Measurements from ENCODE around the gene PLOD3. TPM values are rescaled to one million over a fixed set of nuclear protein-coding genes. Genes with fewer than 3 reads are reported as not detected.

Gene PLOD3
- total and polyA plus RNA-seq, 2 of the 8 experiments (the other 6 are each of a cell fraction or from before 2014, with no cell fraction given), result 28.4 to 47.2 TPM

GRCh38 chr7:101248276-101248675 is 30.9 kb upstream of the PLOD3 start:
- peaks cover 0 to 7% (median 1%) of the 10 kb centered on the region in 4 experiments; a peak in 1 of 8 replicates for H3K36me3 ChIP-seq (ENCODE audit: control insufficient read depth in 2 of 4, insufficient read depth in 4 of 4, low read length in 3 of 4)
- no peak for DNase-seq (ENCODE audit: low read depth in 1 of 2, low spot score in 2 of 2)
- peaks cover 13% of the 10 kb centered on the region for H3K79me1 ChIP-seq (ENCODE audit: low read depth, low read length)
- H2AK5ac ChIP-seq (ENCODE audit: low read depth, low read length), result no peak overlapping the region
- H3K9ac ChIP-seq (replicated peaks in 1 of 4; ENCODE audit: extremely low read depth in 1 of 4, low read depth in 3 of 4, low read length in 3 of 4), result no peak overlapping the region
- no peak overlapping the region for H3K4ac ChIP-seq (replicated peaks; ENCODE audit: insufficient read length, low read depth, low read length)
- H3K27me3 ChIP-seq (replicated peaks in 1 of 4; ENCODE audit: control insufficient read depth in 3 of 4, extremely low read depth in 1 of 4, insufficient read depth in 3 of 4, low read length in 3 of 4), result no peaks in the 10 kb centered on the region
- H2BK5ac ChIP-seq (ENCODE audit: low read depth, low read length), result no peak overlapping the region
- FAIRE-seq, result no peak
- H4K91ac ChIP-seq (replicated peaks; ENCODE audit: insufficient read length, low read length), result no peak overlapping the region
- ChIA-PET POLR2A (ENCODE audit: partially characterized antibody) (interaction anchor here (0.7 to 1.7 kb wide), 4 partner anchors 10 to 31 kb away, joined by 3 to 5 read pairs (median 4); partner anchors contain the start of genes PLOD3 and ZNHIT1), CTCF (ENCODE audit: partially characterized antibody) (interaction anchor here (0.7 to 8.2 kb wide), 10 partner anchors 11 to 232 kb away, joined by 3 to 79 read pairs (median 4); partner anchors contain the start of genes CLDN15, PLOD3 and ZNHIT1)
- H4K20me1 ChIP-seq (replicated peaks in 1 of 2; ENCODE audit: control insufficient read depth in 1 of 2, insufficient read depth in 2 of 2, low read length in 2 of 2), result peaks cover 0 to 5% of the 10 kb centered on the region in 2 experiments
- H3K18ac ChIP-seq (ENCODE audit: extremely low read depth, low read length), result no peak overlapping the region
- H2BK12ac ChIP-seq (ENCODE audit: low read depth, low read length), result no peak overlapping the region
- peaks cover 0 to 6% (median 3%) of the 10 kb centered on the region in 4 experiments; a peak in 5 of 7 replicates for H3K4me1 ChIP-seq (replicated peaks in 1 of 4; ENCODE audit: control insufficient read depth in 3 of 4, insufficient read depth in 4 of 4, low read length in 3 of 4)
- no peak overlapping the region for H3K23ac ChIP-seq (ENCODE audit: insufficient read length)
- peaks cover 17% of the 10 kb centered on the region for H3K23me2 ChIP-seq (ENCODE audit: low read depth, low read length)
- no peak overlapping the region for H2BK20ac ChIP-seq (ENCODE audit: low read length)
- H3K56ac ChIP-seq (replicated peaks; ENCODE audit: insufficient read length, low read depth, low read length), result no peak overlapping the region
- peaks cover 0 to 51% of the 10 kb centered on the region in 2 experiments; a peak in 3 of 4 replicates for H3K79me2 ChIP-seq (ENCODE audit: control insufficient read depth in 1 of 2, insufficient read depth in 2 of 2, low read length in 2 of 2)
- H3K4me3 ChIP-seq (ENCODE audit: extremely low read depth in 1 of 4, insufficient read depth in 2 of 4, low read depth in 3 of 4, low read length in 4 of 4), result no peak overlapping the region
- H2BK15ac ChIP-seq (ENCODE audit: low read length), result no peak overlapping the region
- H3K27ac ChIP-seq (ENCODE audit: low read depth, low read length), result no peak overlapping the region
- H2AFZ ChIP-seq (ENCODE audit: low read length), result no peak overlapping the region
- H4K8ac ChIP-seq (ENCODE audit: extremely low read depth, insufficient read depth, low read length), result no peak overlapping the region
- no peak for TF ChIP-seq SIN3A (conservative IDR thresholded peaks at IDR 0.05 in 1 of 2, IDR thresholded peaks at IDR 0.05 in 1 of 2; ENCODE audit: low read depth in 1 of 2, low read length in 2 of 2)
- no peak for TF ChIP-seq TCF12 (IDR thresholded peaks at IDR 0.05; ENCODE audit: low read depth, low read length)
- peak in 1 of 3 experiments; percentile 32; a peak in 1 of 4 replicates for TF ChIP-seq CTCF (IDR thresholded peaks at IDR 0.05; ENCODE audit: control extremely low read depth in 1 of 3, insufficient read depth in 1 of 3, low read depth in 1 of 3, low read length in 3 of 3)
- no peak overlapping the region for H3K4me2 ChIP-seq (ENCODE audit: insufficient read depth in 1 of 2, low read depth in 2 of 2, low read length in 2 of 2)
- H3K9me3 ChIP-seq (ENCODE audit: insufficient read depth in 2 of 2, low read depth in 1 of 2, low read length in 1 of 2), result no peaks in the 10 kb centered on the region
- no peak overlapping the region for H3K14ac ChIP-seq (ENCODE audit: insufficient read length)
- no peak overlapping the region for H4K5ac ChIP-seq (ENCODE audit: insufficient read length, low read depth, low read length)
- no peak overlapping the region for H2BK120ac ChIP-seq (replicated peaks; ENCODE audit: low read depth, low read length)
- 95% methylated on average over 5 of the region's 5 CpGs; no CpG with 5 or more reads in 1 of the 2 experiments for WGBS, 2 experiments (ENCODE audit: extremely low coverage in 1 of 2, insufficient coverage in 1 of 2, insufficient read length in 1 of 2, insufficient replicate concordance in 2 of 2, low coverage in 1 of 2, low lambda C conversion rate in 2 of 2, missing lambda C conversion rate in 1 of 2)
